Measurements from ENCODE around the gene EVX2. TPM values are rescaled to one million over a fixed set of nuclear protein-coding genes. Genes with fewer than 3 reads are reported as not detected.

Gene EVX2
- total RNA-seq, 2 donors from 2014 or later, result not detected

DNA sequence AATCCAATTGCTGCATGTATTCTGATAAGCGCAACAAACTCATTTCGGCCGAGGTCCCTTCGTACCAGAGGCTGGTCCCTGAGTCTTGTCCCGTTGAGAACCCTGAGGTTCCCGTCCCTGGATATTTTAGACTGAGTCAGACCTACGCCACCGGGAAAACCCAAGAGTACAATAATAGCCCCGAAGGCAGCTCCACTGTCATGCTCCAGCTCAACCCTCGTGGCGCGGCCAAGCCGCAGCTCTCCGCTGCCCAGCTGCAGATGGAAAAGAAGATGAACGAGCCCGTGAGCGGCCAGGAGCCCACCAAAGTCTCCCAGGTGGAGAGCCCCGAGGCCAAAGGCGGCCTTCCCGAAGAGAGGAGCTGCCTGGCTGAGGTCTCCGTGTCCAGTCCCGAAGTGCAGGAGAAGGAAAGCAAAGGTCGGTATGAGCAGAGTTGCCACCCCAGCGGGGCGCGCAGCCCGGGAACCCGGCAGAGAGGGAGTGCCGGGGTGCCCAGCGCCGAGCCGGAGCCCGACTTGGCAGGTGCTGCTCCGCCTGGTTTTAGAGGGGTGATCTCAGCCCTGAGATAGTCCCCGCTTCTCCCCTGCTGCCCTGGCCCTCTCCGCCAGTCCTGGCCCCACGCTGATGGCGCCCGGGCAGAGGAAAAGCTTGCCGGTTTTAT is 33.5 kb upstream of the EVX2 start:
- Histone ChIP-seq H3K36me3 (no peaks in the 10 kb centered on the region), H3K27ac (peak overlapping the region in 1 of 2 donors; percentile 34), H3K9me3 (no peaks in the 10 kb centered on the region), H3K27me3 (replicated peaks; ENCODE audit: insufficient read depth) (peaks cover 68% of the 10 kb centered on the region), H3K4me3 (no peak overlapping the region), H3K4me1 (ENCODE audit: control insufficient read depth in 1 of 2, low read depth in 2 of 2) (peaks cover 0 to 12% of the 10 kb centered on the region in 2 donors)
- no peak for ATAC-seq (ENCODE audit: insufficient number of reproducible peaks, low FRiP score, low read depth)
- no peak for DNase-seq (ENCODE audit: low spot score)
- TF ChIP-seq, protein P1, sequence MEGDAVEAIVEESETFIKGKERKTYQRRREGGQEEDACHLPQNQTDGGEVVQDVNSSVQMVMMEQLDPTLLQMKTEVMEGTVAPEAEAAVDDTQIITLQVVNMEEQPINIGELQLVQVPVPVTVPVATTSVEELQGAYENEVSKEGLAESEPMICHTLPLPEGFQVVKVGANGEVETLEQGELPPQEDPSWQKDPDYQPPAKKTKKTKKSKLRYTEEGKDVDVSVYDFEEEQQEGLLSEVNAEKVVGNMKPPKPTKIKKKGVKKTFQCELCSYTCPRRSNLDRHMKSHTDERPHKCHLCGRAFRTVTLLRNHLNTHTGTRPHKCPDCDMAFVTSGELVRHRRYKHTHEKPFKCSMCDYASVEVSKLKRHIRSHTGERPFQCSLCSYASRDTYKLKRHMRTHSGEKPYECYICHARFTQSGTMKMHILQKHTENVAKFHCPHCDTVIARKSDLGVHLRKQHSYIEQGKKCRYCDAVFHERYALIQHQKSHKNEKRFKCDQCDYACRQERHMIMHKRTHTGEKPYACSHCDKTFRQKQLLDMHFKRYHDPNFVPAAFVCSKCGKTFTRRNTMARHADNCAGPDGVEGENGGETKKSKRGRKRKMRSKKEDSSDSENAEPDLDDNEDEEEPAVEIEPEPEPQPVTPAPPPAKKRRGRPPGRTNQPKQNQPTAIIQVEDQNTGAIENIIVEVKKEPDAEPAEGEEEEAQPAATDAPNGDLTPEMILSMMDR (IDR thresholded peaks at IDR 0.05), result no peak

DNA sequence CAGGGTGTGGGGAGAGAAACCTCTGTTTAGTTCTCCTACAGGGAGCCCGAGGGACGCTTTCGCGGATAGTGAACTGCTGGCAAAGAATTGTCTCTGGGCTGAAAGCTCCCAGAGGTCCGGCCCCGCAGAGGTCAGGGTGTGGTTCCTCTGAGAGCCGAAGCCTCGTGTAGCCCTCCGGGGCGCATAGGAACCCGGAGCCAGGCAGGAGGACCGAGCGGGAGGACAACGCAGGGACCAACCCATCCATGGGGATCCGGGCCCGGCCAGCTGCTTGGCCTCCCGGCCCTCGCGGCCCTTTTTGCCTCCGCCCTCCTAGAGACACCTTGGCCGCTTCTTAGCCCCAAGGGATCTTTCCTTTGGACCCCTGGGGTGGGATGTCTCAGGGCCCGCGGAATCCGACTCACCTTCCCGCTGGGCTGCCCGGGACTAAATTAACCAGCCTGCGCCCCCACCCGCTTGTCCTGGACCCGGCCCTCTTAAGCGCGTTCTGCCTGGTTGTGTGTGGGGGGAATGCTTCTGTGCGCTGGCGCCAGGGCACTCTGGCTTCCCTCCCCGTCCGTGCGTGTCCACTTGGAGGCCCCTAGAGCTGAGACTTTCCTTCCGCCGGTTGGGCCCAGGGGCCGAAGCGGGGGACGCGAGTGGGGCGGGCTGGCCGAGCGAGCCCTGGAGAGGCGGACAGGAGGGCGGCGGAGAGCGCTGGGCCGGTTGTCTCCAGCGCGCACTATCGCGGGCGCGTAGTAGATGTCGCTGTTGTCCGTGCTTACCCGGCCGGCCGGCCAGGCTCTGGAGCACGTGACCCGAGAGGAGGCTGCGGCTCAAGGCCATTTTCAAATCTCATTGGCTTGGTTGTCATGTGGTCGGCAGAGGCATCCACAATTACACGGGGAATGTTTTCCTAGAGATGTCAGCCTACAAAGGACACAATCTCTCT is 32.4 kb upstream of the EVX2 start, which contains the start of gene HOXD10:
Gene HOXD10, plus strand, starts transcription at position 896 of the 931 bp plus-strand sequence. CDS start 56 bp downstream, outside the sequence.
- Histone ChIP-seq H3K4me3 (no peak within 1 kb of the TSS), H3K27ac (no peak within 1 kb of the TSS), H3K9me3 (no peaks in the 10 kb centered on the region), H3K36me3 (no peaks in the 10 kb centered on the region), H3K4me1 (ENCODE audit: control insufficient read depth in 1 of 2, low read depth in 2 of 2) (peaks cover 0 to 6% of the 10 kb centered on the region in 2 donors), H3K27me3 (replicated peaks; ENCODE audit: insufficient read depth) (peaks cover 58% of the 10 kb centered on the region)
- ATAC-seq (ENCODE audit: insufficient number of reproducible peaks, low FRiP score, low read depth) (no peak), DNase-seq (ENCODE audit: low spot score) (no peak)
- TF ChIP-seq, protein P1 (IDR thresholded peaks at IDR 0.05), result no peak

DNA sequence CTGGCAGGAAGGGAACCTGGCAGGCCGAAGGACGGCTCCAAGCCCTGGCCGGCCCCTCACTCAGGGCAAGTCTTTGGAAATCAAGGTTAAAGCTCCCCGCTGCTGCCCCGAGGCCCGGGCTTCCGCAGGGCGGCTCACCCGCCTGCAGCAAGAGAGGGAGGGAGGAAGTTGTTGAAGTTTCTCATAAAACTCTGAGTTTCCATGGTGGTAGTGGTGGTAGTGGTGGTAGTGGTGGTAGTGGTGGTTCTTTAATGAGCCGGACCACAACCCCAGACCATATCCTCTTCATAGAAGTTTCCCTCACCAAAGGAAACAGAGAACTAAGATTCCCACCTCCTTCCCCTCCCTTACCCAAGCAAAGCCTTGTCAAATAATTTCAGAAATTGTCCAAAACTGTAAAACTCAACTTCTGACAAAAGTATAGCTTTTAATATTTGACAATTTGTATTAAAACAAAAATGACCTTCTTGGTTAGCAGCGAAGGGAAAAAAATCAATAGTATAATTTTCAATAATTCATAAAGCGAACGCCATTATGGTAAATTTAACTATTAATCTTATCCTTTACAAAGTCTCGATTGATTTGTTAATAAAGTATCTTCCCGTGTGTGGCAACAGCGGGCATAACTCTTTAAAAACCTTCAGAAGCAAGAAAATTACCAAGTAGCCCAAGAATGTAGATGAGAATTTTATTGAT is 31.3 kb upstream of the EVX2 start:
- TF ChIP-seq, protein P1 (IDR thresholded peaks at IDR 0.05), result no peak
- ATAC-seq (ENCODE audit: insufficient number of reproducible peaks, low FRiP score, low read depth), result no peak

DNA sequence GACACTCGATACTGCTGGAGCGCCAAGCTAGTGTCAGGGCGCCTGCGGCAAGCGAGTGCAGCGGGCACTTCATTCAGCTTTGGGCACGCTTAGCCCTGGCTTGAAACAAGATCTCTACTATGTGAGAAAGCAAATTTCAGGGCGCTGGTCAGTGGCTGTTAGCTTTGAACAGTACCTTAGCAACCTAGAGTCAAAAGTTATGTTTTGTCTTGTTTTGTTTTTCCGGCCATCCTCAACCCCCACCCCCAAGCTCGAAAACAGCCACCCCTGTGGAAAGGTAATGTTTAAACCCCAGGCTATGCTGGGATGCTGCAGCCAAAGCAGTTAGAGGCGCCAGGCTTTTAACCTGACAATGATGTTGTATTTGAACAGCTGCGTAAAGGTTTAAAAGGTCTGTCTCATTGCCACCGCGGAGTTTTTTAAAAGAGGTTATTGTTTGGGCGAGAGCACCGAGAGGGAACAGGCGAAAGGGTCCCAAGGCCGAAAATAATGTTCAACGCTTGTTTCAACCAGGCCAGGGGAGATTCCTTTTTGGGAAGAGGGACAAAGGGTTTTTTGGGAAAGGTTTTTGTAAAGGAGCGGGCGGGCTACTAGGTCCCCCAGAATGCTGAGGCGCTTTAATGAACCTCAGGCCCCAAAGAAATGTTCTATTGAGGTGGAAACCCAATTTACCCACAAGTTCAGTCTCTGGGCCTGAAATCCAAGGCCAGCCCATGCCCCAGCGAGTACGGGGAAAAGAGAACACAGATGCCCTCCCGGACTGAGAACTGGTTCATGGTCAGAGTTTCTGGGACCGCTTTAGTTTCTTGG is 30.6 kb upstream of the EVX2 start:
- Histone ChIP-seq H3K36me3 (no peaks in the 10 kb centered on the region), H3K27me3 (replicated peaks; ENCODE audit: insufficient read depth) (peaks cover 58% of the 10 kb centered on the region), H3K9me3 (no peaks in the 10 kb centered on the region), H3K4me1 (ENCODE audit: control insufficient read depth in 1 of 2, low read depth in 2 of 2) (peaks cover 0 to 6% of the 10 kb centered on the region in 2 donors), H3K27ac (no peak overlapping the region), H3K4me3 (no peak overlapping the region)
- ATAC-seq (ENCODE audit: insufficient number of reproducible peaks, low FRiP score, low read depth), result no peak
- TF ChIP-seq, protein P1 (IDR thresholded peaks at IDR 0.05), result no peak
- DNase-seq (ENCODE audit: low spot score), result no peak

More for the DNA sequence above, 31.3 kb upstream of the EVX2 start:
- Histone ChIP-seq H3K27ac (no peak overlapping the region), H3K4me3 (no peak overlapping the region), H3K27me3 (replicated peaks; ENCODE audit: insufficient read depth) (peaks cover 58% of the 10 kb centered on the region), H3K36me3 (no peaks in the 10 kb centered on the region), H3K4me1 (ENCODE audit: control insufficient read depth in 1 of 2, low read depth in 2 of 2) (peaks cover 0 to 6% of the 10 kb centered on the region in 2 donors), H3K9me3 (no peaks in the 10 kb centered on the region)
- DNase-seq (ENCODE audit: low spot score), result no peak
